AG08396 (cell line): Measurements from ENCODE around the gene NTM.

ENCODE experiments used
- DNase-seq: peaks from one replicate; pipeline ENCODE4 v3.0.0; 2012; ENCODE audit warnings: low spot score, mixed read lengths

Gene NTM

DNA sequence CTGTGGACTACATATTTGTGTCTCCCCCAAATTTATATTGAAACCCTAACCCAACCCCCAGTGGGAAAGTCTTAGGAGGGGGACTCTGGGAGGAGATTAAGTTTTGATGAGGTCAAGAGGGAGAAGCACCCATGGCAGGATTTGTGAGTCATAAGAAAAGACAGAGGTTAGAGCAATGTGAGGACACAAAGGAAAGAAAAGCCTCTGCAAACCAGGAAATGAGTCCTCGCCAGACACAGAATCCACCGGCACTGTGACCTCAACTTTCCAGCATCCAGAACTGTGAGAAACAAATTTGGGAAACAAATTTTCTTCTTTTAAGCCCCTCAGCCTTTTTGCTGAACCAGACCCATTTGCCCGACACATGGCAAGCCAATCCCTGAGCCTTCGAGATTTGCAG lies 397.0 kb downstream of the NTM start:
- DNase-seq, result no peak

- no peak for DNase-seq
Measured at GRCh38 chr11:131770801-131771200, 400.4 kb downstream of the NTM start.

- no peak for DNase-seq
Measured at GRCh38 chr11:131771471-131771870, 401.1 kb downstream of the NTM start.

DNA sequence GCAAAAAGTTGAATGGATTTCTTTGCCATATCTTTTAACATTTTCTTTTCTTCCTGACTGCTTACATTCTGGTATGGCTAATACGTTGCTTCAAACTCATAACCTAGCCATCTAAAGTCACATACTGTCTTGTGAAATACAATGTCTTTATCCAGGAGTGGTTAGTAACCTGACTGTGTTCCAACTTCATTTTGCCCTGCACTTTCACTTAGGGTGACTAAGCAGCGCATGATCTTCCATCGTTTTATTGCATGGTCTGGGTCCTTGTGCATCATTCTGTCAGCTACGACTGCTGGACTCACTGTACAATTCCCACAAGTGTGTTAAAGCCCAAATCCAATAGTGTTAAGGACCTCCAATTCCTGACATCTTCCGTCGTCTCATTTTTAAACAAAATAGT lies 403.2 kb downstream of the NTM start:
- DNase-seq, result no peak

- DNase-seq, result no peak
Measured at GRCh38 chr11:131776211-131776610, 405.8 kb downstream of the NTM start.

DNA sequence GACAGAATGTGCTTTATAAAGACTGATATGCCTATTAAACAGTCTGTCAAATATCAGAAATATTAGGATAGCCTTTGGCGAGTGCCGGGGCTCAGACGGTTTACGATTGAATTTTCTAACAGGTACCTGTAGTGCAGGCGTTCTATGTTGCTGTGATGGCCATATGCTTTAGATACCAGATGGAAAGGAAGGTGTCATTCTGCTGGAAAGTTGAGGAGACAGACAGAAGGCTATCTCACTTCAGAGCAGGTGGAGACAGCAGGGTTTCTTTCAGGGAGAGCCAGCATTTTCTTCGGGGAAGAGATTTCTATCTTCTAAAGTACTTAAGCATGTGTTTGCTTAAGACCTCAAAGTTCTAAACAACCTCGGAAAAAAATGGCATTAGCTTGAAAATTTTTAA lies 415.4 kb downstream of the NTM start:
- no peak for DNase-seq

DNA sequence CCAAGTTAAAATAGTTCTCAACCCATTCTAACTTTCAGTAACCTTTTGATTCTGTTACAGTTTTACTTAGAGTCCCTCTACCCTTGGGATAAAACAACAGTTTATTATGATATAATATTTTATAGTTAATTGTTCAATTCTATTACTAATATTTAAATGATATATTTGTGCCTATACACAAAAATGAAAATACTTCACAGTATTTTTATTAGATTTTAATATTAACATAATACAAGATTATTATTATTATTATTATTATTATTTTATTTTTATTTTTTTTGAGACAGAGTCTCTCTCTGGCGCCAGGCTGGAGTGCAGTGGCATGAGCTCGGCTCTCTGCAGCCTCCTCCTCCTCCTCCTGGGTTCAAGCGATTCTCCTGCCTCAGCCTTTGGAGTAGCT lies 416.7 kb downstream of the NTM start:
- no peak for DNase-seq

DNA sequence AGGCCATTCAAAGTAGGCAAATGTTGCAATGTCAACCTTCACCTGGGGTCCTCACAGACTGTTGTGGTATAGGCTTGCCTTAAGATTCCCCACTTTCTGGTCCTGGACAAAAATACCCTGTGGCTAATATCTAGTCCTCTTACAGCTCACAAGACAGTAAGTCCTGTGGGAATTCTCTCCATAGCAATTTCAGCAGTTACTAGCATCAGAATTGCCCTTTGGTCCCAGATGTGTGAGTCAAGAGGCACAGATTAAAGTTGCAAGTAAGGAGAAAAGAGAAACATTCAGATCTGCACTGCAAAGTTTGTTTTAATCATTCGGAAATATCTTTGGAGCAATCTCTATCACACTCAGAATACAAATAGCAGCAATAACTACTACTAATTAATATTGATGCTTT lies 420.2 kb downstream of the NTM start:
- no peak for DNase-seq

- DNase-seq, result no peak
Measured at GRCh38 chr11:131792243-131792642, 421.8 kb downstream of the NTM start.

- no peak for DNase-seq
Measured at GRCh38 chr11:131796089-131796488, 425.7 kb downstream of the NTM start.

- DNase-seq, result no peak
Measured at GRCh38 chr11:131796541-131796940, 426.1 kb downstream of the NTM start.

DNA sequence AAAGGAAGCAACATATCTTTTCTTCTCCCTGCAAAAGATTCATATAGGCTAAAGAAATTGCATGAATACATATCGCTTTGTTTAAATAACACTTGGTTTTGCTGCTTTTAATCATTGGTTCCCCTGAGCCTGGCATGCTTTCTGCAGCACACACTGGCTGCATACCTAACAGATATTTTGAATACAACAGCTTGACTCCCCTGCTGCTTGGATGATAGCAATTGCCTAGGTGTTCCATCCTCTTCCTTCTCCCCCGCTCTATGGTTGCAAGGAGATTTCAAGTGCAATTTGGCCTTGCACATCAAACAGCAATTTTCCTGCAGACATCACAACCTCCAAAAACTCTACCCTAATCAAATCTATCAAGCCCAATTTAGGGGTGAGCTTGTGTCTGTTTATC lies 430.0 kb downstream of the NTM start:
- no peak for DNase-seq

DNA sequence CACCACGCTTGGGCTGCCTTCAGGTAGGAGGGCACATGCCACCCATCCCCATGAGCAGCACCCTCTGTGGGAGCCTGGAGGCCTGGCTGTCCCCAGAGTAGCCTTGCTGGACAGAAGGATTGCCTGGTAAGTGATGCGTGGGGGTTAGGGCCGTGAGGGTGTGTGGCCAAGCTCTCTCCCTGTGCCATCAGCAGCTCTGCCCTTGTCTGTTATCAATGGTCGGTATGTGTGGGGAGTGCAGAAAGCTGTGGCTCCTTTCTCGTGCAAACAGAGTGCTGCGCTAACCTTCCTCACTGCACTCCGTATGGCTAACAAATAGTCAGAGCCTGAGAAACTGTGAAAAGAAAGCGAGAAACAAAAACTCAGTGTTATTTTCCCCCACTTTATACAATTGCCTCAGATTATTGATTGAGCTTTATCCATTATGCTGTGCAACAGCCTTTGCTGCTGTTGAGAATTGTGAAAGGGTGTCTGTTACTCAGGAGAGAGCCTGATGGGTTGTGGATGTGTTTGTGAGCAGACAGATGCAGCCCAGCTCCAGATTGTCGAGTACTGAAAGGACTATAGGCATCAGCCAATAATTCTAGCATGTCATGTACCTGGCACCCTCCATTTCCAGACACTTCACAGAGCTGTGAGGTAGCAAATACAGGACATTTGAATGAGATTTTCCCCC lies 432.2 kb downstream of the NTM start:
- no peak for DNase-seq

GRCh38 chr11:131807876-131808275 lies 437.5 kb downstream of the NTM start:
- DNase-seq, result no peak

DNA sequence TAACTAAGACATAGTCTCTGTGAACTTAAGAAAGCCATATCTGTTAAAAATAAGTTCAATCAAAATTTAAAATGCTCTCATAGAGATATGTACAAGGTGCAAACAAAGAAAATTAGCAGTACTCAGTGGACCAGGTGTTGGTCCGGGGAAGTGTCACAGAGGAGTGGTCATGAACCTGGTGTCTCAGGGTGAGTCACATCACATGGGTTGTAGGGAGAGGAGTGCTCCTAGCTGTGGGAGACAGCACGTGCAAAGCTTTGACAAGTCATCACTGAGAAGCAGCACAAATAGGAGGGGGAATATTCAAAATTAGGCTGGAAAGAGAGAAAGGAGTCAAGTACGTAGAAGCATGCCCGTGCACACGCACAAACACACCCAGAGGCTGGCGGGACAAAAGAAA lies 438.1 kb downstream of the NTM start:
- no peak for DNase-seq

DNA sequence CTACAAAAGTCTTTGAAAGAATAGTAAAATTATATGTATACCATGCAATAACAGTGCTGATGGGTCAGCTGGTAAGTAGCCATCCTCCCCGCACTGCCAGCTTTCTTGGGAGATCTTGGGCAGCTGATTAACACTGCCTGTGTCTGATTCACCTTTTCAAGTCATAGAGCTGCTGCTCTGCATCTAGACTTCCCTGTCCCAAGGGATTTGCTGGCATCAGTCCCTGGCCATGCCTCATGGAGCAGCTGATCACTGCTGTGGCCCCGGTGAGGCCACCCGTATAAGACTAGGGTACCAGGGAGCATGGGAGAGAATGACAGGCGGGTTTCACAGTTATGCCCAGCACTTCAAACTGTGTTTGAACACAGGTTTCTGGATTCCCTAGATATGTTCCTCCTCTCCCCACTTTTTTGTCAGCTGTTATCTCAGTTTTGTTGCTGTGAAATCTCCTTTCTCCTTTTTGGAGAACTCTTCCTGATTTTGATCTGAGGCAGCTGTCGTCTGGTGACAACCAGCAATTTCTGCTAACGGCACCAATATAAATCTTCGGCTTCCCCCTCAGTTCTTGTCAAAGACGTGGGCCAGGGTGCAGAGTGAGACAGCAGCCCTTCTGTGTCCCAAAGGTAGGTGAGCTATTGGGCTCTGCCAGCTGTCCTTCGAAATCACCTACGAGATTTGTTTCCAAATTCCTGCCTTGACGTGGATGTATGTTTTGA lies 438.9 kb downstream of the NTM start:
- no peak for DNase-seq

GRCh38 chr11:131810541-131810940 lies 440.1 kb downstream of the NTM start:
- no peak for DNase-seq

- DNase-seq, result no peak
Measured at GRCh38 chr11:131811383-131811782, 441.0 kb downstream of the NTM start.

DNA sequence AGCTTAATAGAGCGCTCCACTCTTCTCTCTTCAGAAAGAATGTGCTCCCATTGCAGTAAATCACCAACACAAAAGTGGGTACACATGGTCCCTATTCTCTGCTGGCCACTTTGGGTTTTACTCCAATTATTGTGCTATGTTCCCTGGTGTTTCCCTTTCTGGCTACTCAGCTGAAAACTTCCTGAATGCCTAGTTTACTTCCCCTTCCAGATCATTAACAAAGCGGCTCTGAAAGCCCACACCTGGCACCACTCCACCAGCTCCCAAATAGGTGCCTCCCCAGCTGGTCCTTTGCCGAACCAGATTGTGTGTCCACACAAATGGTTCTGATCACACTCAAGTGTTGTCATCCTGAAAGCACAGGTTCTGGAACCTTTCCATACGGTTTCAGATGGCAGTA lies 443.7 kb downstream of the NTM start:
- no peak for DNase-seq

- DNase-seq, result no peak
Measured at GRCh38 chr11:131815590-131815989, 445.2 kb downstream of the NTM start.

GRCh38 chr11:131816051-131816450 lies 445.6 kb downstream of the NTM start:
- no peak for DNase-seq

- no peak for DNase-seq
Measured at GRCh38 chr11:131817687-131818188, 447.3 kb downstream of the NTM start.

DNA sequence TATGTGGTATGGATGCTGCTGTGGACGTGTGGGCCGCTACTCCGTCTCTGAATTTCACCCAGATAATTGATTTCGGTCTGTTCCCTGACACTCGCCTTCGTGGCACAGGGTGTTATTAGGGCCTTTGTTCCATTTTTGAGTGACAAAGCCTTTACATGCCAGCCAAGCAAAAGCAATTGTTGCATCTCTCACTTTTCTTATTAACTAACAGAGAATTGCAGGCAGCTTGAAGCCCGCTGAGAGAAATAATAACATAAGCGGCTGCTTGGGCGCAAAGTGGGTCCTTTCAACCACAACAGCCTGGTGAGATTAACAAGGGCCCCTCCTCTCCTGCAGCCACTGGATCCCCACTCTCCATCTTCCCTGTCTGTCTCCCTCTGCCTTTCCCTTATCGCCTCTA lies 449.4 kb downstream of the NTM start:
- DNase-seq, result no peak

DNA sequence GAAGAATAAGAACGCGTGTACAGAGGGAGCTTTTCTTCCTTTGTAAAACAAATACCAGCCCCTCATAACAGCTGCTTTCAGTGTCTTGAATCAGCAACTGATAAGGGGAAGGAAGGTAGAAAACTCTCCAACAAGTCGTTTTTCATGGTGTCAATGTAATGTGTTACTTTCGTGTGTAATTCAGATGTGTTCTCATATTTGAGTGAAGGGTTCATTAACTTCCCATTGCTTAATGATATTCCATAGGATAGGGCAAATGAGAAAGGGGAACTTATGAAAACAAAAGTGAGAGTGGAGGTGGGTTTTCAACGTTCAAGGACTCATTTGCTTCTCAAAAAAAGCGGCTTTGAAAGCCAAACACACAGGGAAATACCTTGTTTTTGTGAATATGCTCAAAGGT lies 452.1 kb downstream of the NTM start:
- DNase-seq, result no peak
